Spleen (tissue), 7 donors: ENCODE data around the gene RAB5B.

Experiments used
- CTCF ChIP-seq, 11 experiments: fragments of 200-600 bp in 7 of 11; fragments of 450-650 bp in 4 of 11; sonication (generic) in 4 of 11; IDR thresholded peaks in 8 of 11; conservative IDR thresholded peaks in 3 of 11; 1 replicate in 7 of 11; 2 replicates in 4 of 11; pipeline versions ENCODE4 v1.4.0 to v1.8.0; 2016 to 2021; ENCODE audit warnings: antibody characterized with exemption in 11 of 11, inconsistent platforms in 4 of 11, mild to moderate bottlenecking in 1 of 11
- POLR2A ChIP-seq, 3 donors: fragments of 450-650 bp; IDR thresholded peaks; one replicate each; pipeline ENCODE4 v1.5.1; 2017; ENCODE audit warnings: antibody characterized with exemption in 3 of 3, mild to moderate bottlenecking in 1 of 3
- donor health status: DM: no; HTN: no; CAD: no; lungs with moderate emphysema.
- donor health status: DM: no; HTN: no; CAD: no.
- donor health status: DM: no; HTN: no; CAD: no.

DNA sequence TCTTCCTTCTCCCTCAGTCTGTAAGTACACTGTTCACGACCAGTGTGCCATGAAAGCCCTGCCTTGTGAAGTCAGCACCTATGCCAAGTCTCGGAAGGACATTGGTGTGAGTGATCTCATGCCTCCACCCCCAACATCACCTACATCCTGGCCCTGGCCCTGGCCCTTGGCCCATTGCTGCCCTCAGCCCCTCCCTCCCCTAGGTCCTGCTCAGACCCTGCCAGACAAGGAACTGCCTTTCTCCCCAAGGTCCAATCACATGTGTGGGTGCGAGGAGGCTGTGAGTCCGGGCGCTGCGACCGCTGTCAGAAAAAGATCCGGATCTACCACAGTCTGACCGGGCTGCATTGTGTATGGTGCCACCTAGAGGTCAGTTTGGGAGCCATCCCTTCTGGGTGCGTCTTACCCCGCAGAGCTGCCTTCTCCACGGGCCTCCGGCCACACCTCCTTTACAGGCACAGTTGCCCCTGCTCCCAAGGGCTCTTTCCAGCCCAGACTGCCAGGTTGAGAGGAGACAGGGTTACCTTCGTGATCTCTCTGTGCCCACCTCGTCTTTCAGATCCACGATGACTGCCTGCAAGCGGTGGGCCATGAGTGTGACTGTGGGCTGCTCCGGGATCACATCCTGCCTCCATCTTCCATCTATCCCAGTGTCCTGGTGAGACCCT is 33.7 kb upstream of the RAB5B start:
- peak; percentile 84 to 97 (median 92) for TF ChIP-seq CTCF (IDR thresholded peaks at IDR 0.05 in 8 of 11, conservative IDR thresholded peaks at IDR 0.05 in 3 of 11)
- no peak for TF ChIP-seq POLR2A (IDR thresholded peaks at IDR 0.05)
